Endothelial cell of umbilical vein (primary cell): ENCODE measurements around the gene EVC. TPM values are rescaled to one million over a fixed set of nuclear protein-coding genes. Genes with fewer than 3 reads are reported as not detected.

ENCODE experiments used
- BruUV-seq: library from RNA; stranded (reverse); fragments of 400-500 nt; replicated peaks from 2 replicates; lab custom pipeline; 2021; lab: Mats Ljungman, UMichigan
- CTCF ChIA-PET: fragments of 300-600, 350-600 bp; sonication (Branson Sonifier 250); formaldehyde crosslinking; loops from one replicate; lab custom pipeline; 2021; ENCODE audit warnings: antibody characterized with exemption, inconsistent platforms; lab: Charles Lee
- POLR2A ChIA-PET: fragments of 300-600, 350-600 bp; sonication (Branson Sonifier 250); formaldehyde crosslinking; loops from one replicate; lab custom pipeline; 2021; ENCODE audit warnings: antibody characterized with exemption, inconsistent platforms; lab: Charles Lee
- DNase-seq: peaks from one replicate; pipeline ENCODE4 v3.0.0-alpha.2; 2011; ENCODE audit warnings: low read depth, low spot score
- FAIRE-seq: peaks from 2 replicates; lab custom pipeline; 2011; peaks lifted over from hg19 to GRCh38; lab: Jason Lieb, UNC
- H2AFZ ChIP-seq: 2 replicates; pipeline ENCODE4 v1.6.0; 2012; ENCODE audit warnings: low read depth, low read length, control low read depth, inconsistent platforms
- H3K27ac ChIP-seq: 2 replicates; pipeline ENCODE4 v1.5.1; 2011; ENCODE audit warnings: low read depth, mild to moderate bottlenecking, control low read depth, low read length, moderate library complexity; ENCODE audit not compliant: insufficient read depth
- H3K27me3 ChIP-seq, 2 experiments: 2 replicates each; pipeline versions ENCODE4 v1.6.0 to v1.6.1; 2011; ENCODE audit warnings: low read length in 2 of 2, mixed read lengths in 1 of 2; ENCODE audit not compliant: control insufficient read depth in 2 of 2, insufficient read depth in 2 of 2
- H3K36me3 ChIP-seq, 2 experiments: 2 replicates in 1 of 2; 3 replicates in 1 of 2; pipeline ENCODE4 v1.5.1; 2011; ENCODE audit warnings: low read length in 2 of 2, mild to moderate bottlenecking in 1 of 2, moderate library complexity in 1 of 2; ENCODE audit not compliant: control insufficient read depth in 2 of 2, insufficient read depth in 2 of 2; ENCODE audit errors: extremely low read depth in 1 of 2
- H3K4me1 ChIP-seq: 3 replicates; pipeline ENCODE4 v1.5.1; 2011; ENCODE audit warnings: mild to moderate bottlenecking, low read length; ENCODE audit not compliant: control insufficient read depth, insufficient read depth; ENCODE audit errors: extremely low read depth
- H3K4me2 ChIP-seq: 2 replicates; pipeline ENCODE4 v1.6.1; 2011; ENCODE audit warnings: low read length, control low read depth, mixed read lengths; ENCODE audit not compliant: insufficient read depth
- H3K4me3 ChIP-seq, 3 experiments: fragments of 200-600 bp in 1 of 3; sonication (generic), shearing (Covaris generic) in 1 of 3; replicated peaks in 1 of 3; 2 replicates each; pipeline ENCODE4 v1.5.1; 2011 to 2016; ENCODE audit warnings: control low read depth in 3 of 3, low read length in 3 of 3, mild to moderate bottlenecking in 2 of 3, inconsistent platforms in 1 of 3, low read depth in 1 of 3, moderate library complexity in 1 of 3; ENCODE audit not compliant: insufficient read depth in 1 of 3
- H3K79me2 ChIP-seq: 2 replicates; pipeline ENCODE4 v1.6.0; 2012; ENCODE audit warnings: low read length, inconsistent platforms; ENCODE audit not compliant: control insufficient read depth, insufficient read depth
- H3K9ac ChIP-seq: replicated peaks from 2 replicates; pipeline ENCODE3; 2011; ENCODE audit warnings: low read length, control low read depth; ENCODE audit not compliant: insufficient read depth; ENCODE audit errors: extremely low read depth
- H3K9me1 ChIP-seq: replicated peaks from 3 replicates; pipeline ENCODE4 v1.6.0; 2011; ENCODE audit warnings: mild to moderate bottlenecking, low read length; ENCODE audit not compliant: control insufficient read depth, insufficient read depth; ENCODE audit errors: extremely low read depth
- H3K9me3 ChIP-seq: replicated peaks from 2 replicates; pipeline ENCODE4 v1.5.1; 2012; ENCODE audit warnings: low read length, inconsistent platforms; ENCODE audit not compliant: control insufficient read depth, insufficient read depth
- H4K20me1 ChIP-seq: replicated peaks from 2 replicates; pipeline ENCODE3; 2011; ENCODE audit warnings: mild to moderate bottlenecking, low read length; ENCODE audit not compliant: control insufficient read depth, insufficient read depth; ENCODE audit errors: extremely low read depth
- CTCF ChIP-seq, 2 donors: IDR thresholded peaks; 1 replicate in 1 of 2; 2 replicates in 1 of 2; pipeline ENCODE4 v1.5.1; 2011; ENCODE audit warnings: low read length in 2 of 2, mild to moderate bottlenecking in 2 of 2, moderate library complexity in 2 of 2, control low read depth in 1 of 2, inconsistent platforms in 1 of 2, low read depth in 1 of 2; ENCODE audit not compliant: insufficient read depth in 1 of 2; ENCODE audit errors: extremely low read depth in 1 of 2
- EZH2 ChIP-seq: IDR thresholded peaks from 2 replicates; pipeline ENCODE4 v1.6.1; 2012; ENCODE audit warnings: borderline replicate concordance, low read depth, mild to moderate bottlenecking, moderate library complexity, low read length, inconsistent platforms; ENCODE audit not compliant: severe bottlenecking
- FOS ChIP-seq: IDR thresholded peaks from 2 replicates; pipeline ENCODE4 v1.6.1; 2011; ENCODE audit warnings: mild to moderate bottlenecking, low read length, moderate library complexity, borderline replicate concordance; ENCODE audit not compliant: insufficient read depth
- GATA2 ChIP-seq: IDR thresholded peaks from 2 replicates; pipeline ENCODE4 v1.7.0; 2011; ENCODE audit warnings: low read depth, mild to moderate bottlenecking, moderate library complexity, mixed read lengths, low read length; ENCODE audit not compliant: insufficient read length, insufficient read depth
- JUN ChIP-seq: IDR thresholded peaks from 2 replicates; pipeline ENCODE4 v1.6.1; 2011; ENCODE audit warnings: borderline replicate concordance, low read depth; ENCODE audit not compliant: insufficient read length, insufficient read depth
- MAX ChIP-seq: IDR thresholded peaks from 2 replicates; pipeline ENCODE4 v1.6.1; 2011; ENCODE audit not compliant: insufficient read depth, insufficient read length
- MYC ChIP-seq: IDR thresholded peaks from one replicate; pipeline ENCODE4 v1.6.1; 2011; ENCODE audit warnings: mild to moderate bottlenecking, low read depth, low read length
- POLR2A ChIP-seq: IDR thresholded peaks from 2 replicates; pipeline ENCODE4 v1.6.1; 2012; ENCODE audit warnings: low read depth, mild to moderate bottlenecking, control low read depth, low read length
- POLR2AphosphoS5 ChIP-seq: IDR thresholded peaks from 2 replicates; pipeline ENCODE4 v1.6.1; 2012; ENCODE audit warnings: low read depth, mild to moderate bottlenecking, control low read depth, low read length, moderate library complexity; ENCODE audit not compliant: insufficient read depth
- dilution Hi-C: fragments of 300-500 bp; cut with MboI; formaldehyde crosslinking; loops from one replicate; pipeline ENCODE4 v1.15.0; 2019; ENCODE audit warnings: low sequenced_read_pairs; ENCODE audit not compliant: extremely low pct_ligation_motif_present
- intact Hi-C: fragments of 100-400 bp; cut with micrococcal nuclease; formaldehyde crosslinking; loops from one replicate; pipeline ENCODE4 v1.10.0; 2022
- polyA plus RNA-seq, 4 experiments: library from polyadenylated mRNA; depleted of rRNA in 3 of 4; stranded (reverse) in 3 of 4; unstranded in 1 of 4; fragments of >200 nt; gene quantifications; 2 replicates each; pipeline versions ENCODE4 v1.2.1 to v1.2.3, GENCODE V29; 2011 to 2012; ENCODE audit warnings: missing spikeins in 1 of 4
- total RNA-seq: library from RNA; stranded (reverse); gene quantifications from 2 replicates; pipeline ENCODE4 v1.2.3, GENCODE V29; 2021

The EVC gene
- total and polyA plus RNA-seq, 2 donors (not counting 3 experiments of a cell fraction or from before 2014, with no cell fraction given): 6.3 to 31.6 TPM

GRCh38 chr4:5774416-5775036 lies 63.5 kb downstream of the EVC start:
- Histone ChIP-seq H2AFZ (no peak overlapping the region), H3K4me2 (no peak overlapping the region), H4K20me1 (no peaks in the 10 kb centered on the region), H3K36me3 (no peaks in the 10 kb centered on the region), H3K4me1 (no peaks in the 10 kb centered on the region), H3K9ac (no peak overlapping the region), H3K4me3 (no peak overlapping the region), H3K27ac (no peak overlapping the region), H3K9me3 (no peaks in the 10 kb centered on the region), H3K79me2 (no peaks in the 10 kb centered on the region), H3K9me1 (no peaks in the 10 kb centered on the region), H3K27me3 (no peaks in the 10 kb centered on the region)
- POLR2A ChIA-PET: no interaction called here
- intact Hi-C loops (no loop called here), dilution Hi-C loops (no loop called here)
- DNase-seq: no peak
- no peak for FAIRE-seq
- no peak for TF ChIP-seq EZH2
- TF ChIP-seq POLR2A: no peak
- no peak for TF ChIP-seq POLR2AphosphoS5
- TF ChIP-seq MAX: no peak
- no peak for TF ChIP-seq JUN
- TF ChIP-seq CTCF (IDR thresholded peaks at IDR 0.05; ENCODE audit: extremely low read depth in 1 of 2, insufficient read depth in 1 of 2, low read depth in 1 of 2, low read length in 2 of 2): no peak
- no peak for TF ChIP-seq MYC
- TF ChIP-seq GATA2: no peak
- no peak for TF ChIP-seq FOS
- CTCF ChIA-PET: no interaction called here
- BruUV-seq: no TSS peak
